Effector CD4-positive, alpha-beta T cell (primary cell): ENCODE results near the gene LMX1B.

Experiments used
- DNase-seq: peaks from one replicate; pipeline ENCODE4 v3.0.0-alpha.2; 2020

LMX1B gene

GRCh38 chr9:126618585-126619360, 5.0 kb downstream of the LMX1B start:
- no peak for DNase-seq

- no peak for DNase-seq
Observed at GRCh38 chr9:126619361-126620135, 5.8 kb downstream of the LMX1B start.

DNA sequence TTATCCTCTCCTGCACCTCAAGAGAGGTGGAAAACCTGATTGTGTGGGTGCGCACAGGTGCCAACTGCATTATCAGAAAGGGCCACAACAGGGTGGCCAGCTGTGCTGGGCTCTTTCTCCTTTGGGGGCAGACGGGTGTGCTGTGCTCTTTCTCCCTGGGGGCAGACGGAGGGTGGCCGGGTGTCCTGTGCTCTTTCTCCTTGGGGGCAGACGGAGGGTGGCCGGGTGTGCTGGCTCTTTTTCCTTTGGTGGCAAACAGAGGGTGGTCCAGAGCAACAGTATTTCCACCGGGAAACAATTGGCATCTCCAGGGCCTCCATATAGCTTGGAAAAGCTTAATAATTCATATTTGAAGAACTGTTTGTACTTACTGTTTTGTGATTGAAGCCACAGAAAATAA, 6.8 kb downstream of the LMX1B start:
- no peak for DNase-seq

GRCh38 chr9:126621061-126621918, 7.6 kb downstream of the LMX1B start:
- no peak for DNase-seq

DNA sequence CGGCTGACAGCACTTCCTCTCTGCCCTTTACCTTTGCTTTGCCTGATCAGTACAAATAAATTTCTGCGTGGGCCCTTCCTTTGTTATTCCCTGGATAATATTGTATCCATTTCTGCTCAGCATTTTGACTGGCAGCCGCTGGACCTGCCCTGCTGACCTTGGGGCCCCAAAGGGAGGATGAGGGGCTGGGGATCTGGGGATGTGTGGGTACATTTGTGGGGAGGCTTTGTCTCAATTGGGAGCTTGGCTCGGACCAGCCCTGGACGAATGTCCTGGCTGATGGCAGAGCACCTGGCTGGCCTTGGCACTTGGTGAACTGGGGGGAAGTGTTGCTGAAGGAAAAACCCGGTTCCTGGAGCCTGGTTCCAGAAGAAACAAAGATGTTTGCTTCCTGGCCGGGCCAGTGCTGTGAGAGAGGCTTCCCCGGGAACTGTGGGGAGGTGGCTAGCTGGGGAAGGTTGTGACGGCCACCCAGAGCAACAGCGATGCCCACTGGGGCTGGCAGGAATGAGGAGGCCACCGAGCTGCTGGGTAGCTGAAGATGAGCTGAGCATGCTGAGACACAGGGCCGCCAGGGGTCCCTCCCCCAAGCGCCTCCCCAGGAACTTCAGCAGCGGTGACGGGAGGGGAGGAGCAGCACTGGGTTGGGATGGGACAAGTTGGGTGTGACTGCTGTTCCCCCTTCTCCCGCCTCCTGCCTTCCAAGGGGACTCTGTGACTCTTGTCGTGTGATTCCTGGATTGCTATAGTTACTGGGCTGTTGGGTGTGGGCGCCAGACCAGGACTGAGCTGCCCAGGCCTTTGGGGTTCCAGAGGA, 8.4 kb downstream of the LMX1B start:
- DNase-seq: no peak

DNA sequence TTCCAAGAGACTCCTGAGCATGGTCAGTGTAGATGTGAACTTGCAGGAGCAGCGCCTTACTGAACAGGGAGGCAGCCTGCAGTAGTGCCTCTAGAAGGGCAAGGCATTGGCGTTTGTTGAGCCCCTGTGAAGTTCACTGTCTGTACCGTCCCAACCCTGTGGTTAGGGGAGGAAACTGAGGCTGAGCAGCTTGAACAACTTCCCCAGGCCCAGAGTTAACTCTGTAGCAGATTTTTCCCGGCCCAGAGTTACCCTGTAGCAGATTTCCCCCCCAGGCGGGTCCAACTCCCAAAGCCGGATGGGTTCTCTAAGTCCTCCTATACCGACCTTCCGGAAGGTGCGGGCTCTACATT, 9.6 kb downstream of the LMX1B start:
- no peak for DNase-seq

DNA sequence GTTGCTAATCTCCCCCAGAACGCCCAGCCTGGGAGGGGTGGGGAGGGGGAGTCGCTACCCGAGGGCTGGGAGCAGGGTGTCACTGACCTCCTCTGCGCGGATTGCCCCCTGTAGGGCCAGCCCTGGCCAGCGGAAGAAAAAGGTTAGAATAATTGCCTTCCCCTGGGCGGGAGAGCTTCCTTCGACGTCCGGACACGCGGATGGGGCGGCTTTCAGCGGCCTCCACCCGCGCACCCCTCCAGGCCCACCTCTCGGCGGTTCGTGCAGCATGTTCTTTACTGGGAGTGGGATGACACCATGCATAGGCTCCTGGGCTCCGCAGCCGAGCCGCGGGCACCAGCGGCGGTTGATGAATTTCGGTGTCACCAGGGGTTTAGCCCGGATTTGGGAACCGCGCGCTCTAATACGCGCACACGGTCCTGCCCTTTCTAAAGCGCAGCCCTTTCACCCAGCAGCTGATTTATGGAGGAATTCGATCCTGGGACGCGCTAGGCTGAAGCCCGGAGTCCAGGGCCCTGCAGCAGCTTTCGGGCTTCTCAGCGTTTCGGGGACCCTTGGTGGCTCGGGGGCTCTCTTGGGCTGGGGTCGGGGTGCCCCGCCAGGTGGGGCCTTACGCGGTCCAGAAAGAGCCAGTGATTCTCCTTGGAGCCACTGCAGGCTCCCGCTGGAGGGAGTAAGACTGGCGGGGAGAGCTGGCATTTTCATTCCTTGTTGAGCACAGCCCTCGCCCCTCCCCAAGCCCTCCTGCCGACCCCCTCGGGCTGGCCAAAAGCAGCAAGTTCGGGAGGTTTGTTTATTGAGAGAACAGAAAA, 10.1 kb downstream of the LMX1B start:
- DNase-seq: no peak

DNA sequence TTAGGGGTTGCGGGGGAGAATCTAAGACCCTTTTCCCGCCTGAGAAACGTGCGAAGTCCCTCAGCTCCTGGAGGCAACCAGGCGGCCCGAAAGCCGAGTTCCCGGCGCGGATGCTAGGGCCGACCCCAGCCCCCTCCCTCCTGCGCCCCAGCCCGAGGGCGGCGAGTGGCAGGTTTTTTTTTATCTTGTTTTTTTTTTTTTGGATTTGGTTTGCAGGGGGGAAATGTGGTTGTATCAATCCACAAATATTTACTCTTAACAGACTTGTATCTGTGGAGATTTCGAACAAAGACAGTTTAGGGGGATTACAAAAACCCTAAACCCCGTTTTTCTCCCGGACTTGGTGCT, 10.7 kb downstream of the LMX1B start:
- DNase-seq: no peak

DNA sequence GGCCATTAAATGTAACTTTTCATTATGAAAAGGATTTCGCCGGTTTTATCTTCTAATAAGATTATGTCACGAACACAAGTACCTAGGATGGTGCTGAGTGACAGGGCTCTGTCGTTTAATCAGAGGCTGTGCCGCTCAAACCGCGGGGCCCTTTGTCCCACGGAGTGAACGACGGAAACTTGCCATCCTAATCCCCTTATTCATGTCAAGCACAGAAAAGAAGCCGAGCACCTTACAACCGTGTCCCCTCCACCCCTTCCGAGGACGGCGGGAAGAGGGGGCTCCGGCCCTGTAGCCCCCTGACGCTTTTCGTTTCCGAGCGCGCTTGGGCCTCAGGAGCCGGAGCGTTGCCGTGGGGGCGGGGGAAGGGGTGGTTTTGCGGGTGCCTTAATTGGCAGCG, 11.2 kb downstream of the LMX1B start:
- DNase-seq: no peak

DNA sequence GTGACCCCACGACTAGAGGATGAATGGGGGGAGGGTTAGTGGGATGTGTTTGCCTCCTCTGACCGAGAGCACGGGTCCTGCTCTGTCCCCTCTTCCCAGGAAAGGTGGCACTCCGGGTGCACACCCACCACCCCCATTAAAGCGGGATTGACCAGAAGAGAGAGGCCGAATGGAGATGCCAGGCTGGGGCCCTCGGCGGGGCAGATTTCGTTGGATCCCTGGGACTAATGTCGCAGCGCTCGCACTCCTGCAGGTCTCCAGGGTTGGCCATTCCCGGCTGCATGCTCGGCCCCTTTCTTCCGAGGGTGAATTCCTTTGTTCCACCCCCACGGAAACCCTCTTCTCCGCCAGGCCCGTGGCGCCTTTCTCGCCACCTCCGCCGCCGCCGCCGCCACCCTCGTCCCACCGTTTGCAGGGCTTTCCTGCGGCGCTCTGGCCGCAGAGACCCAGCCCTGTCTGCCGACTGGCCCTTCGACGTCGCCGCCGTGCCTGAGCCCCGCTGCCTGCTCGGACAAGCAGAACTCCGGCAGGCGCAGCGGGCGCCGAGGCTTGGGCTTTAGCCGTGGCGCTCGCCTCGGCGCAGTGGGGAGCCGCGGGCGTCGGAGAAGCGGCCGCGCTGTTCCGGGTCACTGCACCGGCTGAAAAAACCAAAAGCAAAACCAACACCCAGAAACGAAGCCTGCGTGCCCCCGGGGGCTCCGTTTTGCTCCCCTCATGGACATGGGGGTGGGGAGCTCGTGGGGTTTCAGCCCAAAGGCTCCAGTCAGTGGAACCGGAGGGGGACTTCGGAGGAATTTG, 11.8 kb downstream of the LMX1B start:
- DNase-seq: no peak

DNA sequence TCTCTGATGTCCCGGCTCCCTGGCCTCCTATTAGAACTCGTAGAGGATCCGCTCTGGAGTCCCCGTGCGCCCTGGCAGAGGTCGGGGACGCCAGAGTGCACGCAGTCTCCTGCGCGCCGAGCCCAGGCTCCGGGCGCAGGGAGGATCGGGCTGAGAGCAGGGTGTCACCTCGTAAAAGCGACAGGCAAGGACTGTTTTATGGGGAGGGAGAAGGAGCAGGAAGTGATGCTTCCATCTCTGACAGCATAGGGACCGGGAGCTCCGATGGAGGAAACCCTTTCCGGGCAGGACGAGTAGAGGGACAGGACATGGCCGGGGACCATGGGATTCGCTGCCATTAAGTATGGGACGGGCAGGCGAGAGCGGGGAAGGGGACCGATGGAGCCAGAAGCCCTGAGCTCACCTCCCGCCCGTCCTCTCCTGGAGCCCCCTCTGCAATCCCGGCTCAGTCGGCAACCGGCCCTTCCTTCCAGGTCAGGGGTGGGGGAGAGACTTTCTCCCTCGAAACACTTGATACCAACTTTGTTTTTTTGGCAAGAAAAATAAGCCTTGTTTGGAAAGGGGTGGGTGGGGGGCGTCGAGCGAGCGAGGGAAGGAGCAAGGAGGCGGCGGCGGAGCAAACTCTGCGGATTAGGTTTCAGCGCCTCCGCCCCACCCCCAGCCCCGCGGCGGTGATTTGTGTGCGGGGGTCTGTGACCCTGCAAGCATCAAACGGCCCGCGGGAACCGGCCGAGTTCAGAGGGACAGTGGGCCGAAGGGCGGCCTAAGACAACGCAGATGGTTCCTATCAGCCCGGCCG, 12.6 kb downstream of the LMX1B start:
- no peak for DNase-seq

GRCh38 chr9:126626926-126627233, 13.2 kb downstream of the LMX1B start:
- DNase-seq: no peak

DNA sequence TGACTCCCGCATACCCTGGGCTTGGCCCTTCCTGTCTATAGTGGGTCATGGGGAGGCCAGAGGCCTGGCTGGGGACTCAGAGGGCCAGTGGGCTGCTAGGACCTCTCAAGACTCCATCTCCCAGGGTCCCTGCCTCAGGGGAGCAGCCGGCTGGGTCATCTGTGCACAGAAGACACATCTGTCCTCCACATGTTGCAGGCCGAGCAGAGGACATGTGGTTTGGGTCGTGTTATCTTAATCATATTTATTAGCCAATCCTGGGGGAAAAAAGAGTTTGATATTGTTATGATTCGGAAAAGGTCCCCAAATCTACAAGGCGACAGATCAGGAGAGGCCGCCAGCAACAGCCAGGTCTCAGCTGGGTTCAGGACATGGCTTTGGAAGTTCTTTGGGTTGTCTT, 14.4 kb downstream of the LMX1B start:
- no peak for DNase-seq

- DNase-seq: no peak
Observed at GRCh38 chr9:126628969-126629674, 15.4 kb downstream of the LMX1B start.

- DNase-seq: no peak
Observed at GRCh38 chr9:126630458-126631237, 16.9 kb downstream of the LMX1B start.

DNA sequence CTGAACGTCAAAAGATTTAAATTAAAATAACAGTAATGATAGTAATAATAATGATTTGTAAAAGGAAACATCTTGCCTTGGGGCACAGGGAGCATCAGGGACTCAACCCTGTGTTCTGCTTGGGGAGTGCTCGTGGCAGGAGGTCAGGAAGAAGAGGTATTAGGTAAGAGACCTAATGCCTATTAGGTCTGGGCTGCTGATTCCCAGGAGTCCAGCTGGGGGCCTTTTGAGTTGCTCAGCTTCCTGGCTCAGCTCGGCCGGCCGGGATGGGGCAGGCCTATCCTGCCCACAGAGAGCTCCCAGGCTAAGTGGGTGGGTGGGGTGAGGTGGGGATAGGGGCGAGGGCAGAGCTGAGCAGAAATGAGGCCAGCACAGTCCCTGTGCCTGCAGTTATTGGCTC, 17.5 kb downstream of the LMX1B start:
- DNase-seq: no peak

DNA sequence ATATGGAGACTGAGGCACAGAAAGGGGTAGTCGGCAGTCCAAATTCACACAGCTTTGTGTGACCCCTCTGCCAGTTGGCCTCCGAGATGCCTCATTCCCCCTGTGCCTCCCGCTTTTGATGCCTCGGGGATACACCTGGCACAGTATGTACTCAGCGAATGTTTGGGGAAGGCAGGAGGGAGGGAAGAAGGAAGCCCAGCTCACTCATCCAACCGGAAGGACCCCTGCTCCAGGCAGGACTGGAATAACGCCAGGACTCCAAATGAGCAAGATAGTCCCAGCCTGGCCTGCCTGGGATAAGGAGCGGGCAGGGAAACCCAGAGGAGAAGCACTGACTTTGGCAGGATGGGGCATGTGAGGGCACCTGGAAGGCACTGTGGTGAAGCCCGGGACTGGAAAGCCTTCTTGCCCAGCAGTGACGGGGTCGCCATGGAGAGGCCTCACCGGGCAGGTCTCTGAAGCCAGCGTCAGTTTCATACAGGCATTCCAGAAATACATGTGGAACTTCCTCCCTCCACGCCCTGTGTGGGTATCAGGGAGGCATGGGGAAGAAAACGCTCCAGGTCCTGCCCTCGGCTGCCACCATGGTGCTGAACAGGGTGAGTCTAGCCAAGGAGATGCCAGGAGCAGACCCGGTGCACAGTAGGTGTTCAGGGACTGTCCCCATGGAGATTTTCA, 20.3 kb downstream of the LMX1B start:
- no peak for DNase-seq

GRCh38 chr9:126635061-126635460, 21.3 kb downstream of the LMX1B start:
- DNase-seq: no peak
